SK-N-SH (cell line): ENCODE data around the gene TMEM117. TPM values are rescaled to one million over a fixed set of nuclear protein-coding genes. Genes with fewer than 3 reads are reported as not detected.

ENCODE experiments used
- CTCF ChIA-PET: fragments of 300-600, 350-600 bp; formaldehyde crosslinking; extraction: SDS; loops from one replicate; lab custom pipeline; 2021; lab: Yijun Ruan, JAX
- POLR2A ChIA-PET: fragments of 350-600 bp; sonication (Branson Sonifier 250); formaldehyde crosslinking; extraction: SDS; loops from one replicate; lab custom pipeline; 2020; ENCODE audit warnings: antibody characterized with exemption, inconsistent platforms; lab: Yijun Ruan, JAX
- DNase-seq: peaks from one replicate; pipeline ENCODE4 v3.0.0; 2012
- H2AFZ ChIP-seq: fragments of 200-600 bp; sonication (generic); 2 replicates; pipeline ENCODE4 v1.8.1; 2016; ENCODE audit warnings: antibody characterized with exemption, mild to moderate bottlenecking, low read depth
- H3F3A ChIP-seq: fragments of 200-600 bp; sonication (generic); replicated peaks from 2 replicates; pipeline ENCODE3; 2016; ENCODE audit warnings: antibody characterized with exemption, mild to moderate bottlenecking; ENCODE audit not compliant: insufficient read depth
- H3K27ac ChIP-seq, 2 experiments: fragments of 200-500 bp in 1 of 2; fragments of 200-600 bp in 1 of 2; sonication (Bioruptor generic) in 1 of 2; sonication (generic), shearing (Covaris generic) in 1 of 2; 2 replicates each; pipeline versions ENCODE4 v1.5.1 to v1.6.1; 2014 to 2016; ENCODE audit warnings: low read depth in 2 of 2, inconsistent platforms in 1 of 2, low read length in 1 of 2, mild to moderate bottlenecking in 1 of 2, mixed read lengths in 1 of 2
- H3K27me3 ChIP-seq: fragments of 200-600 bp; sonication (generic), shearing (Covaris generic); 2 replicates; pipeline ENCODE4 v1.6.1; 2016; ENCODE audit warnings: mixed run types; ENCODE audit not compliant: insufficient read depth
- H3K36me3 ChIP-seq, 2 experiments: fragments of 200-500 bp in 1 of 2; fragments of 200-600 bp in 1 of 2; sonication (Bioruptor generic) in 1 of 2; sonication (generic) in 1 of 2; replicated peaks in 1 of 2; 2 replicates each; pipeline versions ENCODE3 to v1.5.1; 2014 to 2016; ENCODE audit warnings: low read length in 1 of 2, mild to moderate bottlenecking in 1 of 2; ENCODE audit not compliant: insufficient read depth in 2 of 2, control insufficient read depth in 1 of 2
- H3K4me1 ChIP-seq, 2 experiments: fragments of 200-500 bp in 1 of 2; fragments of 200-600 bp in 1 of 2; sonication (Bioruptor generic) in 1 of 2; sonication (generic), shearing (Covaris generic) in 1 of 2; 2 replicates each; pipeline versions ENCODE4 v1.5.1 to v1.6.1; 2014 to 2016; ENCODE audit warnings: low read depth in 1 of 2, low read length in 1 of 2, mixed run types in 1 of 2; ENCODE audit not compliant: insufficient read depth in 2 of 2, control insufficient read depth in 1 of 2
- H3K4me2 ChIP-seq: fragments of 200-600 bp; sonication (generic), shearing (Covaris generic); 2 replicates; pipeline ENCODE4 v1.6.1; 2017; ENCODE audit warnings: mixed run types
- H3K4me3 ChIP-seq, 2 experiments: fragments of 200-500 bp in 1 of 2; fragments of 200-600 bp in 1 of 2; sonication (Bioruptor generic) in 1 of 2; sonication (generic), shearing (Covaris generic) in 1 of 2; 2 replicates each; pipeline versions ENCODE4 v1.5.1 to v1.8.1; 2014 to 2016; ENCODE audit warnings: low read depth in 2 of 2, inconsistent platforms in 1 of 2, low read length in 1 of 2, mild to moderate bottlenecking in 1 of 2, mixed read lengths in 1 of 2, moderate library complexity in 1 of 2
- H3K79me2 ChIP-seq: fragments of 200-600 bp; sonication (generic); 2 replicates; pipeline ENCODE4 v1.8.1; 2017; ENCODE audit warnings: mild to moderate bottlenecking; ENCODE audit not compliant: insufficient read depth
- H3K9ac ChIP-seq: fragments of 200-600 bp; sonication (generic); 2 replicates; pipeline ENCODE4 v1.6.1; 2017; ENCODE audit warnings: mixed run types
- H3K9me2 ChIP-seq: fragments of 200-600 bp; sonication (generic); 2 replicates; pipeline ENCODE4 v1.6.1; 2017; ENCODE audit warnings: mixed run types
- H3K9me3 ChIP-seq: fragments of 200-600 bp; sonication (generic); 2 replicates; pipeline ENCODE4 v1.6.1; 2017; ENCODE audit warnings: mixed run types, mild to moderate bottlenecking, moderate library complexity
- H4K20me1 ChIP-seq: fragments of 200-600 bp; sonication (generic); 2 replicates; pipeline ENCODE4 v1.6.1; 2017; ENCODE audit warnings: mild to moderate bottlenecking, mixed run types; ENCODE audit not compliant: insufficient read depth
- CHD2 ChIP-seq: fragments of 150-350 bp; IDR thresholded peaks from 2 replicates; pipeline ENCODE4 v1.6.1; 2018; ENCODE audit warnings: low read length; ENCODE audit not compliant: partially characterized antibody
- CTCF ChIP-seq: fragments of 200-600 bp; sonication (generic); IDR thresholded peaks from 2 replicates; pipeline ENCODE4 v1.6.1; 2017; ENCODE audit warnings: antibody characterized with exemption, mild to moderate bottlenecking, moderate library complexity
- ELF1 ChIP-seq: IDR thresholded peaks from 2 replicates; pipeline ENCODE4 v1.4.0; 2012
- EP300 ChIP-seq, 2 experiments: IDR thresholded peaks; 2 replicates each; pipeline versions ENCODE4 v1.4.0 to v1.6.1; 2012; ENCODE audit warnings: borderline replicate concordance in 1 of 2, low read depth in 1 of 2, low read length in 1 of 2
- FOXJ3 ChIP-seq: sonication (generic); formaldehyde crosslinking; IDR thresholded peaks from 2 replicates; pipeline ENCODE4 v1.5.1; 2020; ENCODE audit warnings: mild to moderate bottlenecking, missing genetic modification reagents
- GATA2 ChIP-seq: sonication (generic); formaldehyde crosslinking; IDR thresholded peaks from 2 replicates; pipeline ENCODE4 v1.5.0; 2020; ENCODE audit warnings: mild to moderate bottlenecking, missing genetic modification reagents
- IRF3 ChIP-seq: fragments of 150-350 bp; IDR thresholded peaks from 2 replicates; pipeline ENCODE4 v1.6.1; 2016; ENCODE audit warnings: mild to moderate bottlenecking, low read depth, low read length
- POLR2AphosphoS5 ChIP-seq: IDR thresholded peaks from 2 replicates; pipeline ENCODE4 v1.6.1; 2012; ENCODE audit warnings: low read depth, low read length
- RCOR1 ChIP-seq: fragments of 150-350 bp; IDR thresholded peaks from 2 replicates; pipeline ENCODE4 v1.6.1; 2017; ENCODE audit warnings: antibody characterized with exemption, low read length
- REST ChIP-seq: IDR thresholded peaks from 2 replicates; pipeline ENCODE4 v1.6.1; 2012; ENCODE audit warnings: mild to moderate bottlenecking, low read depth, low read length, moderate library complexity
- SMC3 ChIP-seq: IDR thresholded peaks from 2 replicates; pipeline ENCODE4 v1.6.1; 2012; ENCODE audit warnings: low read depth, low read length, improper control_type of control experiment
- TCF12 ChIP-seq: IDR thresholded peaks from 2 replicates; pipeline ENCODE4 v1.4.0; 2012
- TEAD4 ChIP-seq: IDR thresholded peaks from 2 replicates; pipeline ENCODE4 v1.4.0; 2012; ENCODE audit warnings: mild to moderate bottlenecking, borderline replicate concordance; ENCODE audit not compliant: insufficient read depth
- USF2 ChIP-seq: fragments of 150-350 bp; IDR thresholded peaks from 2 replicates; pipeline ENCODE4 v1.6.1; 2017; ENCODE audit warnings: antibody characterized with exemption, low read length, low read depth, borderline replicate concordance
- YY1 ChIP-seq: IDR thresholded peaks from 2 replicates; pipeline ENCODE4 v1.4.0; 2012; ENCODE audit warnings: low read depth, mild to moderate bottlenecking
- WGBS: methylation state at CpG from one replicate; pipeline ENCODE4 v1.1.6; 2017; ENCODE audit warnings: low lambda C conversion rate; 5-methylcytosine and 5-hydroxymethylcytosine counted together
- polyA plus RNA-seq, 3 experiments: library from polyadenylated mRNA; depleted of rRNA; stranded (reverse); fragments of >200 nt; gene quantifications; 2 replicates each; pipeline ENCODE4 v1.2.3, GENCODE V29; 2012

Gene TMEM117
- polyA plus RNA-seq, 1 of the 3 experiments (the other 2 are of a cell fraction) = 0.81 TPM

- no peak for TF ChIP-seq FOXJ3 (CRISPR knock-in tag)
- no peak for TF ChIP-seq CHD2
- peak; percentile 48; the same call in 1 of the 2 replicates for TF ChIP-seq RCOR1
- no peak for TF ChIP-seq USF2
- TF ChIP-seq SMC3 = no peak
- no peak for TF ChIP-seq REST
- H3K79me2 ChIP-seq = no peaks in the 10 kb centered on the region
- no peaks in the 10 kb centered on the region for H4K20me1 ChIP-seq
- no peak overlapping the region for H2AFZ ChIP-seq
- H3K36me3 ChIP-seq = no peaks in the 10 kb centered on the region
- no peak overlapping the region for H3K4me3 ChIP-seq
- CTCF ChIA-PET = interaction anchor here (0.9 kb wide), 1 partner anchor 12 kb away, joined by 4 read pairs; no protein-coding TSS in a partner anchor
- H3K27ac ChIP-seq = no peak overlapping the region
- no peak overlapping the region for H3K9ac ChIP-seq
- no peaks in the 10 kb centered on the region for H3K27me3 ChIP-seq
- 6% methylated on average over 1 of the region's 1 CpG for WGBS
- H3F3A ChIP-seq = no peaks in the 10 kb centered on the region
- H3K4me1 ChIP-seq = no peaks in the 10 kb centered on the region; a peak in 1 of 4 replicates
- H3K9me3 ChIP-seq = no peaks in the 10 kb centered on the region
- H3K4me2 ChIP-seq = no peak overlapping the region
- H3K9me2 ChIP-seq = no peaks in the 10 kb centered on the region
- peak; percentile 8 for DNase-seq
- POLR2A ChIA-PET = no interaction called here
Observed at GRCh38 chr12:43912859-43913258, 77.0 kb downstream of the TMEM117 start.

GRCh38 chr12:43914391-43914790 is 78.5 kb downstream of the TMEM117 start:
- Histone ChIP-seq H3K27me3 (no peaks in the 10 kb centered on the region), H3K27ac (no peak overlapping the region), H3K79me2 (no peaks in the 10 kb centered on the region), H3K36me3 (no peaks in the 10 kb centered on the region), H3K4me1 (no peaks in the 10 kb centered on the region; a peak in 1 of 4 replicates), H3K4me2 (no peak overlapping the region), H3K9me3 (no peaks in the 10 kb centered on the region), H4K20me1 (no peaks in the 10 kb centered on the region), H3K4me3 (no peak overlapping the region), H3K9ac (no peak overlapping the region), H3F3A (no peaks in the 10 kb centered on the region), H2AFZ (no peak overlapping the region), H3K9me2 (no peaks in the 10 kb centered on the region)
- 62% methylated on average over 4 of the region's 4 CpGs for WGBS
- POLR2A ChIA-PET = no interaction called here
- CTCF ChIA-PET = interaction anchor here (2.0 kb wide), 1 partner anchor 1016 kb away, joined by 5 read pairs; no protein-coding TSS in a partner anchor
- no peak for DNase-seq
- TF ChIP-seq CTCF (no peak), YY1 (no peak), REST (no peak), TCF12 (no peak), GATA2 (CRISPR knock-in tag) (no peak), TEAD4 (no peak), POLR2AphosphoS5 (no peak), IRF3 (no peak), ELF1 (no peak), EP300 (IDR thresholded peaks at IDR 0.05; ENCODE audit: borderline replicate concordance in 1 of 2, low read depth in 1 of 2, low read length in 1 of 2) (no peak)
